ENCODE data around the gene FKBP2. TPM values are rescaled to one million over a fixed set of nuclear protein-coding genes. Genes with fewer than 3 reads are reported as not detected.

Gene FKBP2
- total and polyA plus RNA-seq, 8 donors = 37.8 to 344 (median 53.3) TPM

- FAIRE-seq (no peak), ATAC-seq (no peak), DNase-seq (peak in 1 of 6 donors; percentile 70)
- Histone ChIP-seq H3K27me3 (peaks cover 0 to 7% (median 1%) of the 10 kb centered on the region in 4 donors), H3K36me3 (no peaks in the 10 kb centered on the region), H3K9me3 (no peaks in the 10 kb centered on the region), H3K27ac (no peak overlapping the region), H3K4me3 (no peak overlapping the region), H3K4me1 (peaks cover 13 to 24% (median 22%) of the 10 kb centered on the region in 3 donors)
- intact Hi-C loops (cut with DNase I) = no loop called here
- 90 to 92% methylated on average over 6 to 9 of the region's 9 CpGs for WGBS, 2 donors
- no peak for TF ChIP-seq CTCF (IDR thresholded peaks at IDR 0.05)
Measured at GRCh38 chr11:64288353-64288750, 47.5 kb downstream of the FKBP2 start.

GRCh38 chr11:64289002-64289564 is 48.2 kb downstream of the FKBP2 start:
- FAIRE-seq = no peak
- WGBS, 2 donors = 86 to 90% methylated on average over 12 to 13 of the region's 13 CpGs
- no peak for TF ChIP-seq CTCF (IDR thresholded peaks at IDR 0.05)
- Histone ChIP-seq H3K4me3 (no peak overlapping the region), H3K27me3 (peaks cover 0 to 7% (median 1%) of the 10 kb centered on the region in 4 donors), H3K27ac (no peak overlapping the region), H3K36me3 (no peaks in the 10 kb centered on the region), H3K4me1 (peaks cover 6 to 19% (median 16%) of the 10 kb centered on the region in 3 donors), H3K9me3 (no peaks in the 10 kb centered on the region)
- intact Hi-C loops (cut with DNase I) = no loop called here
- ATAC-seq = no peak
- no peak for DNase-seq

- no peaks in the 10 kb centered on the region for H3K9me3 ChIP-seq
- intact Hi-C loops (cut with DNase I) = loop anchor here in 2 of 3 donors (5.0 to 10.0 kb wide), 3 partner anchors 83 to 296 kb away; partner anchors contain the start of gene FERMT3 (in 2 of the 2)
- ATAC-seq (no peak), FAIRE-seq (no peak), DNase-seq (no peak)
- WGBS, 2 donors = 54 to 63% methylated on average over 10 of the region's 10 CpGs
- no peaks in the 10 kb centered on the region for H3K36me3 ChIP-seq
- peaks cover 0 to 7% (median 1%) of the 10 kb centered on the region in 4 donors for H3K27me3 ChIP-seq
- TF ChIP-seq CTCF (IDR thresholded peaks at IDR 0.05) = no peak
- no peak overlapping the region for H3K4me3 ChIP-seq
- H3K4me1 ChIP-seq = peaks cover 6 to 19% (median 16%) of the 10 kb centered on the region in 3 donors
- no peak overlapping the region for H3K27ac ChIP-seq
Measured at GRCh38 chr11:64290352-64291261, 49.7 kb downstream of the FKBP2 start.

GRCh38 chr11:64291262-64291751 is 50.4 kb downstream of the FKBP2 start, which contains the start of gene KCNK4:
KCNK4 (plus strand) TSS chr11:64291302; CDS start chr11:64293019, 1,717 bp downstream.
- H3K36me3 ChIP-seq = no peaks in the 10 kb centered on the region
- ATAC-seq (no peak), FAIRE-seq (no peak), DNase-seq (peak in 2 of 6 donors; percentile 46 to 75)
- H3K4me3 ChIP-seq = peak within 1 kb of the TSS in 2 of 4 donors; percentile 18 to 44
- peaks cover 2 to 16% (median 11%) of the 10 kb centered on the region in 3 donors for H3K4me1 ChIP-seq
- no peak for TF ChIP-seq CTCF (IDR thresholded peaks at IDR 0.05)
- H3K27ac ChIP-seq = no peak within 1 kb of the TSS
- WGBS, 2 donors = 6 to 7% methylated on average over 24 to 45 of the region's 45 CpGs
- H3K27me3 ChIP-seq = peaks cover 0 to 7% (median 1%) of the 10 kb centered on the region in 4 donors
- H3K9me3 ChIP-seq = no peaks in the 10 kb centered on the region
- intact Hi-C loops (cut with DNase I) = loop anchor here in 2 of 3 donors (5.0 to 10.0 kb wide), 3 partner anchors 84 to 297 kb away; partner anchors contain the start of gene FERMT3 (in 2 of the 2)

Measured in pancreas (tissue), 10 donors.